ENCODE results near the gene UBAC2.

The UBAC2 gene

DNA sequence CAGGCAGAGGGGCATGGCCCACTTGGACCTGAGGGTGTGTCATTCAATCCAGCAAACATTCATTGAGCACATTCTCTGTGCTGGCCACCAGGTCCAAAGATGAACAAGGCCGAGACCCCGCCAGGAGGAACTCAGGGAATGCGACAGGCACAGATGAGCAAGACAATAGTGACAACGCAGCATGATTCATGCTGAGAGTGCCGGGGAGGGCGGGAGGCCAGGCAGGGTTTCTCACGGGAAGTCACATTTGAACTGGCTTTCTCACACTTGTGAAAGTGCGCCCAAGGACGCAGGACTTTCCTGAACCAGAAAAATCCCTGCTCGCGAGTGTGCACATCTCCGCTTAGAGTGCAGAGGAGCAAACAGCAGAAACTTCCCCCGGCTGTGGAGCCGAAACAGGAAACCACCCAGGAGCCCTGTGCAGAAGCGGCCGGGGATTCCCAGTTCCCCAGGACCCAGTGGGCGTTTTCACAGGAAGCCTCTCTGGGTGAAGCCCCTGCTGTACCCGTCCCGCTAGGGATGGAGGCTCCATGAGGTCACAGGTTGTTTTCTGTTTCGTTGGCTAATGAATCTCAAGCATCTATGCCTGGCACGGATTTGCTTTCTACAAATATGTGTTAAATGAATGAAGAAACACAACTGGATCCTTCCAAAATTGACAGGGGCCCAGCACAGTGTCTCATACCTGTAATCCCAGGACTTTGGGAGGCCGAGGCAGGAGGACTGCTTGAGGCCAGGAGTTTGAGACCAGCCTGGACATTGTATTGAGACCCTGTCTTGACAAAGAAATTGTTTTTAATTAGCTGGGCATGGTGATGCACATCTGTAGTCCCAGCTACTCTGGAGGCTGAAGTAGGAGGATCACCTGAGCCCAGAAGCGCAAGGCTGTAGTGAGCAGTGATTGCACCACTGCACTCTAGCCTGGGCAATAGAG, 232.2 kb downstream of the UBAC2 start:
- peak overlapping the region; percentile 30 for H3K4me3 ChIP-seq (replicated peaks; ENCODE audit: low read depth, low read length)
- TF ChIP-seq, protein P1, sequence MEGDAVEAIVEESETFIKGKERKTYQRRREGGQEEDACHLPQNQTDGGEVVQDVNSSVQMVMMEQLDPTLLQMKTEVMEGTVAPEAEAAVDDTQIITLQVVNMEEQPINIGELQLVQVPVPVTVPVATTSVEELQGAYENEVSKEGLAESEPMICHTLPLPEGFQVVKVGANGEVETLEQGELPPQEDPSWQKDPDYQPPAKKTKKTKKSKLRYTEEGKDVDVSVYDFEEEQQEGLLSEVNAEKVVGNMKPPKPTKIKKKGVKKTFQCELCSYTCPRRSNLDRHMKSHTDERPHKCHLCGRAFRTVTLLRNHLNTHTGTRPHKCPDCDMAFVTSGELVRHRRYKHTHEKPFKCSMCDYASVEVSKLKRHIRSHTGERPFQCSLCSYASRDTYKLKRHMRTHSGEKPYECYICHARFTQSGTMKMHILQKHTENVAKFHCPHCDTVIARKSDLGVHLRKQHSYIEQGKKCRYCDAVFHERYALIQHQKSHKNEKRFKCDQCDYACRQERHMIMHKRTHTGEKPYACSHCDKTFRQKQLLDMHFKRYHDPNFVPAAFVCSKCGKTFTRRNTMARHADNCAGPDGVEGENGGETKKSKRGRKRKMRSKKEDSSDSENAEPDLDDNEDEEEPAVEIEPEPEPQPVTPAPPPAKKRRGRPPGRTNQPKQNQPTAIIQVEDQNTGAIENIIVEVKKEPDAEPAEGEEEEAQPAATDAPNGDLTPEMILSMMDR (IDR thresholded peaks at IDR 0.05; ENCODE audit: low read length, missing control alignments), result no peak
- DNase-seq (ENCODE audit: low read depth), result peak; percentile 58

DNA sequence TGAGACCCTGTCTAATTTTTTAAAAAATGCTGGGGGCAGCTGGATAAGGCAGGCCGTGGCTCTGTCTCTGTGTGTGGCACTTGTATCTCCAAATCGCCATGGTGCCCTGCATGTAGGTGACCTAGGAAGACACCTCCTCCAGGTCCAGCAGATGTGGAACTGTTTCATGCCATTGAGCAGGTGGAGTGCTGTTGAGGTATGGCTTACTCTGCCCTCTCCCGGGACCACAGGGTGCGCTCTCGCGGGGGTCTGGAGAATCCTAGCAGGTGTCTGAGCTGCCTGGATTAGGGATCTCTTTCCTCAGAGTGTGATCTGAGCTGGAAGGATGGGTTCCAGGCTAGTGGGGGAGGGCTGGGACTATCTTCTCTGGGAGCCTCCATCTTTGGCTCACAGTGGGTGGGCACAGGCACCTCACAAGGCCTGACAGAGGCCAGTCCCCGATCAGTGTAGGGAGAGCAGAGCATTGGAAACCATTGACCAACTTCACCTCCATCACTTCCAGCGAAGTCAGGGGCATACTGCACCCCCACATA, 233.0 kb downstream of the UBAC2 start:
- H3K4me3 ChIP-seq (replicated peaks; ENCODE audit: low read depth, low read length), result no peak overlapping the region
- no peak for DNase-seq (ENCODE audit: low read depth)
- TF ChIP-seq, protein P1 (IDR thresholded peaks at IDR 0.05; ENCODE audit: low read length, missing control alignments), result no peak

DNA sequence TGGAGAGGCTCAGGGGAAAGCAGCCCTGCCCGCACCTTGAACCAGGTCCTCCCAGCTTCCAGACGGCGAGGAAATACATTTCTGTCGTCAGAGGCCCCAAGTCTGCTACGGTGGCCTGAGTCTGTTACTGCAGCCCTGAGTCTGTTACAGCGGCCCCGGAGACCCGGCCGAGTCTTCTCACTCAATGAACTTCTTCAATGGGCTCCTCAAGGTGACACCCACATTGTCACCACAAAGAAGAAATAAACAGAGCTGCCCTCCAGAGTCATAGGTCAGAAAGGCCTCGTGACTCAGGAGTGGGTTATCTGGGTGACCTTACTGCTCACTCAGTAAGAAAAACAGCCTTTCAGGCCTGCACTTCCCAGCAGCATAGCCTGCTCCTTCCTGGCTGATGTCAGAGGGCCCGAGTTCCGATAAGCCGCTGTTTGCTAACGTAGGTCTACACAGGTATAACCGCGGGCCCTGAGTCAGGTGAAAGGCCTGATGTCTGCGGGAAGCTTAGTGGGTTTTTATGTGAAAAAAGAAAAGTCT, 233.7 kb downstream of the UBAC2 start:
- no peak overlapping the region for H3K4me3 ChIP-seq (replicated peaks; ENCODE audit: low read depth, low read length)
- TF ChIP-seq, protein P1 (IDR thresholded peaks at IDR 0.05; ENCODE audit: low read length, missing control alignments), result no peak
- no peak for DNase-seq (ENCODE audit: low read depth)

DNA sequence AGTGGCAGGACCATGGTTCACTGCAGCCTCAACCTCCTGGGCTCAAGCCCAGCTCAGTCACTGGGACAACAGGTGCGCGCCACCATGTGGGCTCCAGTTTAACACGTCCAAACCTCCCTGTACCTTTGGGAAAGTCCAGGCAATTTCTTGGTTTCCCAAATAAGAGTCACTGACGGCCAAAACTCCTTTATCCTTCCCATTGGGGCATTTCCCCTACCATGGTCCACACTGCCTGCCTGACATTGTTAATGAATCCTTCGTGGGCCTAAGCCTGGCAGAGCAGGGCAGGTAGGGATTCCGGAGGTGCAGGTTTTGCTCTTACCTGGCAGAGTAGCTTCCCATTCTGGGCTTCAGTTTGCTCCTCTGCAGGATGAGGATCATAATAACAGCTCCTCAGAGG, 234.5 kb downstream of the UBAC2 start:
- no peak for DNase-seq (ENCODE audit: low read depth)
- H3K4me3 ChIP-seq (replicated peaks; ENCODE audit: low read depth, low read length), result no peak overlapping the region
- TF ChIP-seq, protein P1 (IDR thresholded peaks at IDR 0.05; ENCODE audit: low read length, missing control alignments), result no peak

DNA sequence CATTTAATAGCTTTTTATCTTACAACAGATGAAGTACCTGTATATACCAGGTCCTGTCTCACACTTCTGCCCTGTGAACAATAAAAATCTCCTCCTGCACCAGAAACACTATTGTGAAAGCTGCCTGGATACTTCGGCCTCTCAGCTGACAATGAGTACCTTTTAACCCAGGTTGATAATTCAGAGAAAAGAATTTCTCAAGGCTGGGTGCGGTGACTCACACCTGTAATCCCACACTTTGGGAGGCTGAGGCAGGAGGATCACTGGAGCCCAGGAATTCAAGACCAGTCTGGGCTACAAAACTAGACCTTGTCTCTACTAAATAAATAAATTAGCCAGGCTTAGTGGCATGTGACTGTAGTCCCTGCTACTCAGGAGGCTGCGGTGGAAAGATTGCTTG, 235.3 kb downstream of the UBAC2 start:
- TF ChIP-seq, protein P1 (IDR thresholded peaks at IDR 0.05; ENCODE audit: low read length, missing control alignments), result no peak
- no peak for DNase-seq (ENCODE audit: low read depth)
- H3K4me3 ChIP-seq (replicated peaks; ENCODE audit: low read depth, low read length), result no peak overlapping the region
